H1 (cell line): ENCODE results near the gene TCEA2. TPM values are rescaled to one million over a fixed set of nuclear protein-coding genes. Genes with fewer than 3 reads are reported as not detected.

Experiments
- polyA plus RNA-seq, 7 experiments: library from polyadenylated mRNA; depleted of rRNA in 3 of 7; stranded (reverse) in 5 of 7; unstranded in 2 of 7; fragments of >200 nt in 5 of 7; fragments of 200-250 nt in 2 of 7; gene quantifications; 1 replicate in 5 of 7; 2 replicates in 1 of 7; 4 replicates in 1 of 7; pipeline versions ENCODE4 v1.2.1 to v1.2.3, GENCODE V29; 2011 to 2013; ENCODE audit warnings: missing spikeins in 2 of 7, mixed read lengths in 2 of 7
- total RNA-seq: library from RNA; stranded (reverse); fragmentation: NEBNext Ultra II Directional; extraction: Animal tissue kit (Norgen Biotek cat#: 25700); gene quantifications from 2 replicates; pipeline ENCODE4 v1.2.1, GENCODE V29; 2021
- TF ChIP-seq, protein P1 (sequence below), 3 experiments: IDR thresholded peaks; 1 replicate in 2 of 3; 2 replicates in 1 of 3; pipeline versions ENCODE4 v1.5.1 to v1.6.1; 2011; ENCODE audit warnings: low read length in 3 of 3, mild to moderate bottlenecking in 3 of 3, inconsistent platforms in 2 of 3, low read depth in 1 of 3, moderate library complexity in 1 of 3; ENCODE audit not compliant: insufficient read depth in 1 of 3; ENCODE audit errors: control extremely low read depth in 1 of 3

TCEA2 gene
- total and polyA plus RNA-seq, 2 of the 8 experiments (the other 6 are each of a cell fraction or from before 2014, with no cell fraction given), result 41.4 to 42.3 TPM

DNA sequence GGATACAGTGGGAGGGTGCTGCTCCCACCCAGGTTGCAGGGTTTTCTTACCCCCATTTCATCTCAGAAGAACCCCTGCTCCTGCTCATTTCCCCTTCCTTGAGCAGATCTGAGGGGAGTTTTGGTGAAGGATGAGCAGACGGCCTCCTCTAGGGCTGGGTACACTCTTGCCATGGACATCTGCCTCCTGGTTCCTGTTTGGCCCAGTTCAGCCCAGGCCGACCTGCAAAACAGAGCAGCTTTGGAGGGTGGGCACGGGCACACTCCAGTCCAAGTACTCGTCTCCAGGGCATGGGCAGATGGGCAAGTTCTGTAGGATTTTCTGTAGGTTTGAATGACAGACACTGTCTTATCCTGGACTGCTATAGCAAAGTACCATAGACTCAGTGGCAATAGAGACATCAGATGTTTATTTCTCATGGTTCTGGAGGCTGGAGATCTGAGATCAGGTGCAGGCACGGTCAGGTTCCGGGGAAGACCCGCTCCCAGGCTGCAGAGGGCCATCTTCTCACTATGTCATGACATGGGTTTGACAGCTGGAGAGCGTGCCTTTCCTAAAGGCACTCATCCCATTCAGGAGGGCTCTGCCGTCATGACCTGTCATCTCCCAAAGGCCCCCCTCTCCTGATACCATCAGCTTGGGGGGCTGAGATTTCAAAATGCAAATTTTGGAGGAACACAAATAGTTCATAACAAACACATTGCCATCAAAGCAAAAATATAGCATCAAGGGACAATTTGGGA is 38.1 kb downstream of the TCEA2 start (continued):
- TF ChIP-seq, protein P1, sequence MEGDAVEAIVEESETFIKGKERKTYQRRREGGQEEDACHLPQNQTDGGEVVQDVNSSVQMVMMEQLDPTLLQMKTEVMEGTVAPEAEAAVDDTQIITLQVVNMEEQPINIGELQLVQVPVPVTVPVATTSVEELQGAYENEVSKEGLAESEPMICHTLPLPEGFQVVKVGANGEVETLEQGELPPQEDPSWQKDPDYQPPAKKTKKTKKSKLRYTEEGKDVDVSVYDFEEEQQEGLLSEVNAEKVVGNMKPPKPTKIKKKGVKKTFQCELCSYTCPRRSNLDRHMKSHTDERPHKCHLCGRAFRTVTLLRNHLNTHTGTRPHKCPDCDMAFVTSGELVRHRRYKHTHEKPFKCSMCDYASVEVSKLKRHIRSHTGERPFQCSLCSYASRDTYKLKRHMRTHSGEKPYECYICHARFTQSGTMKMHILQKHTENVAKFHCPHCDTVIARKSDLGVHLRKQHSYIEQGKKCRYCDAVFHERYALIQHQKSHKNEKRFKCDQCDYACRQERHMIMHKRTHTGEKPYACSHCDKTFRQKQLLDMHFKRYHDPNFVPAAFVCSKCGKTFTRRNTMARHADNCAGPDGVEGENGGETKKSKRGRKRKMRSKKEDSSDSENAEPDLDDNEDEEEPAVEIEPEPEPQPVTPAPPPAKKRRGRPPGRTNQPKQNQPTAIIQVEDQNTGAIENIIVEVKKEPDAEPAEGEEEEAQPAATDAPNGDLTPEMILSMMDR (IDR thresholded peaks at IDR 0.05; ENCODE audit: control extremely low read depth in 1 of 3, insufficient read depth in 1 of 3, low read depth in 1 of 3, low read length in 3 of 3), result no peak
